Measurements from ENCODE around the gene ODAD2. TPM values are rescaled to one million over a fixed set of nuclear protein-coding genes. Genes with fewer than 3 reads are reported as not detected.

ODAD2 gene
- total RNA-seq, 1 donor = 0.18 TPM

- TF ChIP-seq CTCF (IDR thresholded peaks at IDR 0.05; ENCODE audit: insufficient read depth, low read length) = no peak
- DNase-seq (ENCODE audit: low read depth) = no peak
- H3K4me3 ChIP-seq (ENCODE audit: low read depth, low read length) = no peak overlapping the region
Measured at GRCh38 chr10:27857616-27858015, 141.3 kb downstream of the ODAD2 start.

- no peak for TF ChIP-seq CTCF (IDR thresholded peaks at IDR 0.05; ENCODE audit: insufficient read depth, low read length)
- no peak overlapping the region for H3K4me3 ChIP-seq (ENCODE audit: low read depth, low read length)
- no peak for DNase-seq (ENCODE audit: low read depth)
Measured at GRCh38 chr10:27844223-27844622, 154.7 kb downstream of the ODAD2 start.

GRCh38 chr10:27838901-27839300 lies 160.0 kb downstream of the ODAD2 start:
- TF ChIP-seq CTCF (IDR thresholded peaks at IDR 0.05; ENCODE audit: insufficient read depth, low read length) = no peak
- no peak overlapping the region for H3K4me3 ChIP-seq (ENCODE audit: low read depth, low read length)
- no peak for DNase-seq (ENCODE audit: low read depth)

- DNase-seq (ENCODE audit: low read depth) = no peak
- no peak overlapping the region for H3K4me3 ChIP-seq (ENCODE audit: low read depth, low read length)
- no peak for TF ChIP-seq CTCF (IDR thresholded peaks at IDR 0.05; ENCODE audit: insufficient read depth, low read length)
Measured at GRCh38 chr10:27838361-27838760, 160.5 kb downstream of the ODAD2 start.

- no peak for TF ChIP-seq CTCF (IDR thresholded peaks at IDR 0.05; ENCODE audit: insufficient read depth, low read length)
- DNase-seq (ENCODE audit: low read depth) = no peak
Measured at GRCh38 chr10:27834476-27834875, 164.4 kb downstream of the ODAD2 start.

GRCh38 chr10:27833792-27834191 lies 165.1 kb downstream of the ODAD2 start:
- no peak overlapping the region for H3K4me3 ChIP-seq (ENCODE audit: low read depth, low read length)
- no peak for TF ChIP-seq CTCF (IDR thresholded peaks at IDR 0.05; ENCODE audit: insufficient read depth, low read length)
- DNase-seq (ENCODE audit: low read depth) = no peak

More at GRCh38 chr10:27834476-27834875, 164.4 kb downstream of the ODAD2 start:
- H3K4me3 ChIP-seq (ENCODE audit: low read depth, low read length) = no peak overlapping the region

GRCh38 chr10:27832826-27833225 lies 166.1 kb downstream of the ODAD2 start:
- TF ChIP-seq CTCF (IDR thresholded peaks at IDR 0.05; ENCODE audit: insufficient read depth, low read length) = no peak
- DNase-seq (ENCODE audit: low read depth) = no peak

More at GRCh38 chr10:27832826-27833225, 166.1 kb downstream of the ODAD2 start:
- no peak overlapping the region for H3K4me3 ChIP-seq (ENCODE audit: low read depth, low read length)
